ENCODE measurements around the gene GHRL. TPM values are rescaled to one million over a fixed set of nuclear protein-coding genes. Genes with fewer than 3 reads are reported as not detected.
A peak's percentile ranks its signal among the peaks of the same experiment; 100 is the strongest.

Gene GHRL
- total and polyA plus RNA-seq, 7 donors, result 0.16 to 0.88 (median 0.18) TPM; not detected in 4

DNA sequence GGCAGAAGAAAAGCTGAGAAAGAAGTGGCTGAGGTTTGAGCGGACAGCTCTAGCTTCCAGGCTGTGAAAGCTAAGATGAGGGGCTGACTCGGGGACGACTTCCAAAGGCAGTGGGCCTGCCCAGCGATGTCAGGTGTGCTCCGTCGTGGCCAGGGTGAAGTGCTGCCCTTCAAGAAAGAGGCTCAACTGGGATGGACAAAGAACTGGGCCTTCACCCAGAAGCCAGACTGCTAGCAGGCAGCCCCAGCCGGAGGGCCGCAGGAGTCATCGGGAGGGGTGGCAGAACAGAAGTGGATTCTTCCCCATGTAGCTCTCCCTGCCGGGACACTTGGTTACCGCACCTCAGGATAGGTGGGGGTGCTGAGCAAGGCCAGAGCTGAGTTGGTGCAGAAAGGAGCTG, 41.3 kb upstream of the GHRL start:
- H3K4me1 ChIP-seq, result peaks cover 19% of the 10 kb centered on the region
- peak overlapping the region; percentile 11 for H3K4me3 ChIP-seq
- 36 to 74% (median 39%) methylated on average over 11 of the region's 11 CpGs for WGBS, 3 donors
- H3K27me3 ChIP-seq (ENCODE audit: insufficient read depth in 3 of 3, low read length in 2 of 3), result no peaks in the 10 kb centered on the region
- no peaks in the 10 kb centered on the region for H3K36me3 ChIP-seq (ENCODE audit: insufficient read depth in 1 of 2, low read depth in 1 of 2)
- TF ChIP-seq, protein P1, sequence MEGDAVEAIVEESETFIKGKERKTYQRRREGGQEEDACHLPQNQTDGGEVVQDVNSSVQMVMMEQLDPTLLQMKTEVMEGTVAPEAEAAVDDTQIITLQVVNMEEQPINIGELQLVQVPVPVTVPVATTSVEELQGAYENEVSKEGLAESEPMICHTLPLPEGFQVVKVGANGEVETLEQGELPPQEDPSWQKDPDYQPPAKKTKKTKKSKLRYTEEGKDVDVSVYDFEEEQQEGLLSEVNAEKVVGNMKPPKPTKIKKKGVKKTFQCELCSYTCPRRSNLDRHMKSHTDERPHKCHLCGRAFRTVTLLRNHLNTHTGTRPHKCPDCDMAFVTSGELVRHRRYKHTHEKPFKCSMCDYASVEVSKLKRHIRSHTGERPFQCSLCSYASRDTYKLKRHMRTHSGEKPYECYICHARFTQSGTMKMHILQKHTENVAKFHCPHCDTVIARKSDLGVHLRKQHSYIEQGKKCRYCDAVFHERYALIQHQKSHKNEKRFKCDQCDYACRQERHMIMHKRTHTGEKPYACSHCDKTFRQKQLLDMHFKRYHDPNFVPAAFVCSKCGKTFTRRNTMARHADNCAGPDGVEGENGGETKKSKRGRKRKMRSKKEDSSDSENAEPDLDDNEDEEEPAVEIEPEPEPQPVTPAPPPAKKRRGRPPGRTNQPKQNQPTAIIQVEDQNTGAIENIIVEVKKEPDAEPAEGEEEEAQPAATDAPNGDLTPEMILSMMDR (IDR thresholded peaks at IDR 0.05), result no peak
- intact Hi-C loops (cut with DNase I), result no loop called here
- DNase-seq (no peak), ATAC-seq (peak in 1 of 4 donors; percentile 52)
- no peaks in the 10 kb centered on the region for H3K9me3 ChIP-seq
- H3K27ac ChIP-seq, result peak overlapping the region; percentile 87

DNA sequence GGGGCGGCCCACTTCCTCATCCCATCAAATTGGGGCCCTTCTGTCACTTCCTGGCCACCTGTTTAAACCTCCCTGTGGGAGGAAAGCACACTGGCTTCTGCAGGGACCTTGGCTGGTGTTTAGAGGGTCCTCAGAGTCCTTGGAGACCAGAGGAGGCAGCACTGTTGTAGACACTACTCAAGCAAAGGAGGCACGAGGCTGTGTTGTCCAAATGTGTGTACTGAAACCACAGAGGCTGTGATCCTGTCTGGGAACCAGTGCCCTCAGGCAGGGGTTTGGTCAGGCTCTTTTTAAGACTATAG, 40.6 kb upstream of the GHRL start:
- H3K9me3 ChIP-seq, result no peaks in the 10 kb centered on the region
- H3K4me1 ChIP-seq, result peaks cover 19% of the 10 kb centered on the region
- no peak for DNase-seq
- no peak overlapping the region for H3K4me3 ChIP-seq
- ATAC-seq, result no peak
- TF ChIP-seq, protein P1 (IDR thresholded peaks at IDR 0.05), result no peak
- 64 to 66% (median 64%) methylated on average over 2 of the region's 2 CpGs for WGBS, 3 donors
- H3K27ac ChIP-seq, result peak overlapping the region; percentile 87
- H3K27me3 ChIP-seq (ENCODE audit: insufficient read depth in 3 of 3, low read length in 2 of 3), result no peaks in the 10 kb centered on the region
- no peaks in the 10 kb centered on the region for H3K36me3 ChIP-seq (ENCODE audit: insufficient read depth in 1 of 2, low read depth in 1 of 2)
- intact Hi-C loops (cut with DNase I), result no loop called here

DNA sequence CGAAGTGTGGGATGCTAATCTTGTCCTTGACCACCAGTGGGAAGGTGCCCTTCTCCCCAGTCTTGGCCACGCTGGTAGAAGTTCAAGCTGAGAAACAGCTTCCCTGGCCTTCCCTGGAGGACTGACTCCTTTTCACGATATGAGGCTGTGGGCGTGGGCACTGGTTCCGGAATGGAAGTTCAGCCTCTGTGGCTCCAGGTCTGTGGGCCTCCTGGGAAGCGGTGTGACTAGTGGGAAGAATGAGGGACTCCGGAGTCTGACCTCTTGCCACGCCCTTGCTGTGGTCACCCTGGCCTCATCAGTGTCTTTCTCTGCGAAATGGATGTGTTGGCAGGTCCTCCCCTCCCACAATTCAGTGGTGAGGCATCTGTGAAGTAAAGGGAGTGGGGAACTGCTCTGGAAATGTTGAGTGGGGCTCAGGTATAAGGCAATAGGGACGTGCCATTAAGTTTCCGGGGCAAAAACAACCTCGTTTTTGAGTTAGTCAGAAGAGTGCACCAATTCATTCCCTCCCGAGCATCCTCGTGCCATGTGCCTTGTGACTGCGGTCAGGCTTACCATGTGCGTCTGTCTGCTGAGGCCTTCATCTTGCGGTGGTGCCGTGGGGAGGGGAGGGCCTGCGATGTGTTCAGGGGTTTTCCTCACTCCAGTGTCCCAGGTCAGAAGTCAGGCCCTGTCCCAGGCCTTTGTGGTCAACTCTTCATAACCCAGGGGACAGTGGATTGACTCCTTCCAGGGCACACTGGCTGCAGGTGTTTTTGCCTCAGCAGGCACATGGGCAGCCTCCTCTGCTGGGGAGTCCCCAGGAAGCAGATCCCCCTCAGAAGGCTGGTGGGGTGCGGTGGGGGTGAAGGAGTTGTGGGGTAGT, 40.0 kb upstream of the GHRL start:
- no peaks in the 10 kb centered on the region for H3K27me3 ChIP-seq (ENCODE audit: insufficient read depth in 3 of 3, low read length in 2 of 3)
- ATAC-seq (no peak), DNase-seq (peak in 1 of 2 donors; percentile 11)
- no peaks in the 10 kb centered on the region for H3K9me3 ChIP-seq
- no peaks in the 10 kb centered on the region for H3K36me3 ChIP-seq (ENCODE audit: insufficient read depth in 1 of 2, low read depth in 1 of 2)
- TF ChIP-seq, protein P1 (IDR thresholded peaks at IDR 0.05), result no peak
- H3K27ac ChIP-seq, result no peak overlapping the region
- 90 to 91% (median 90%) methylated on average over 20 of the region's 20 CpGs for WGBS, 3 donors
- H3K4me3 ChIP-seq, result no peak overlapping the region
- H3K4me1 ChIP-seq, result peaks cover 19% of the 10 kb centered on the region
- intact Hi-C loops (cut with DNase I), result no loop called here

DNA sequence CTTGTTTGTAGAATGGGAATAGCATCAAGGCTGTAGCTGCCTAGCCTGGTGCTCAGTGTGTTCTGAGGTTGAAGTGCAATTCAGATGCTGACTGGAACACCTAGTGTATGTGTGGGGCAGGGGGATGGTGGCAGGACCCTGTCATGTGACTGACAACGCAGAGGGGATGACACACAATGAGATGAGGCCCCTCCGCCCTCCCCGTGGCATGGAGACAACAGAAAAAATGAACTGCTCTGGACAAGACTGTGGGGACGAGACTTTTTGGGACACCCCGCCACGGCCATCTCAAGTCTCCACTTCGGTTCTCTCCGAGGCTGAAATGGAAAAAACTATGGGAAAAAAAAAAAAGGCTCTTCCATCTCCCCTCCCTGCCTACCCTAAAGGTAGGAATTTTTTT, 38.6 kb upstream of the GHRL start:
- 81 to 84% (median 82%) methylated on average over 8 of the region's 8 CpGs for WGBS, 3 donors
- intact Hi-C loops (cut with DNase I), result no loop called here
- H3K27ac ChIP-seq, result no peak overlapping the region
- H3K36me3 ChIP-seq (ENCODE audit: insufficient read depth in 1 of 2, low read depth in 1 of 2), result no peaks in the 10 kb centered on the region
- peak in 1 of 2 donors; percentile 14 for DNase-seq
- peaks cover 19% of the 10 kb centered on the region for H3K4me1 ChIP-seq
- no peak for ATAC-seq
- H3K4me3 ChIP-seq, result no peak overlapping the region
- TF ChIP-seq, protein P1 (IDR thresholded peaks at IDR 0.05), result no peak
- no peaks in the 10 kb centered on the region for H3K27me3 ChIP-seq (ENCODE audit: insufficient read depth in 3 of 3, low read length in 2 of 3)
- no peaks in the 10 kb centered on the region for H3K9me3 ChIP-seq
